NCI-H2081 (cell line): Measurements from ENCODE around the gene PFN3.
A peak's percentile ranks its signal among the peaks of the same experiment; 100 is the strongest.

Experiments used
- DNase-seq, 2 experiments: peaks; one replicate each; lab custom pipeline; 2025; lab: John Stamatoyannopoulos, UW

The PFN3 gene

DNA sequence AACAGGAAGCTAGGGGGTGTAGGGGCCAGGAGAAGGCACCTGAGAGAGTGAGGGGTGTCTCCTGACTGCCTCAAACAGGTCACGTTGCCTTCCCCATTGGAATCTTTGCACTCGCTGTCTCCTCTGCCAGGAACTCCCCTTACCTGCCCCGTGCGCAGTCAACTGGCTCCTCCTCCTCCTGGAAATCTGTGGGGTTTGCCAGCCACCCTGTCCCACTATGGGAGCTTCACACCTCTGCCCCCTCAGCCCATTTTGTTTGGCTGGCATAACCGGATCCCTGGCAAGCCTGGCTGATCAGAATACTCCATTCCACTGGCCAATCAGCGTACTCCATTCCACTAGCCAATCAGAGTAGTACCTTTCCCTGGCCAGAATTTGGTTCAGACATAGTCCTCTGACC lies 26.7 kb downstream of the PFN3 start:
- no peak for DNase-seq

DNA sequence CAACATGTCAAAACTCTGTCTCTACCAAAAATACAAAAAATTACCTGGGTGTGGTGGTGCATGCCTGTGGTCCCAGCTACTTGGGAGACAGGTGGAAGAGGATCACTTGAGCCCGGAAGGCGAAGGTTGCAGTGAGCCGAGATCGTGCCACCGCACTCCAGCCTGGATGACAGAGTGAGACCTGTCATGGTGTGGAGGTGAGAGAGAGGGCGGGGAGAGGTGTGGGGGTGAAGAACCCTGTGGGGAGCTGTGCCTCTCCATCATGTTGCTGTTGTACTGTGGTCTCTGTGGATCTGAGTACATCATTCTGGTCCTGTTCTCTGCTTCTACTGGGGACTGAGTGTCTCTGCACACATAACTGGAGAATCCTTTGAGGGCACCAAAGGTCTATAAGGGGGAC lies 27.6 kb downstream of the PFN3 start:
- no peak for DNase-seq

DNA sequence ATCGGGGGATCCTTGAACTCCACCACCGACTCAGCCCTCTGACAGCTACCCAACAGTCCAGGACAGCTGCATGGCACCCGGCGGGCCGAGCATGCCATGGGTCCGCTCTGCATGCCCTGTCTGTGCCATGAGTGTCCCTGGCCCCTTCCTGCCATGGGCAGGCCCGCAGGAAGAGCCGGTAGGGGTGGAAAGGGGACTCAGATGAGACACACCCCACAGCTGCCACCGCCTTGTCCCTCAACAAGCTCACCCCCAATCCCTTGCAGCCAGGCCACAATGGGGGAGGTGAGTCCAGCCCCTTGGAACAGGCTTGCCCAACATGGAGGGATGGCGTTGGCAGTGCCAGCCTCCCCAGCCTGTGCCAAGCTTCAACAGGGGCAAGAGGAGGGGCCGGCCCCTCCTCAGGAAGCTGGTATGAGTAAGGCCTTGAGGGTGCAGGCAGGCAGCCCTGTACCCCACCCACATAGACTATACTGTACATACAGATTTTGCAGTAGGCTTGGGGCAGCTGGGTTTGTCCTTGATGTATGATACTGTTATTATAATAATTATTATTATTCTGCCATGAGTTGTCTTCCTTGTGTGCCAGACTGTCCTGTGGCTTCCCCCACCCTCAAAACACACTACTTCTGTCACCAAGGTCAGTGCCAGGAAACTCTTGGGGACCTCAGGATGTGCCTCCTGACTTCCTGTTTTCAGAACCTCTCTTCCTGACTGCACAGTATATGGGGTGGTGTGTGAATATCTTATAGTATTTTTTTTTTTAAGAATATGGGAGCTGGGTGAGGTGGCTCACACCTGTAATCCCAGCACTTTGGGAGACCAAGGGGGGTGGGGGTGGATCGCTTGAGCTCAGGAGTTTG lies 28.2 kb downstream of the PFN3 start:
- DNase-seq: no peak

DNA sequence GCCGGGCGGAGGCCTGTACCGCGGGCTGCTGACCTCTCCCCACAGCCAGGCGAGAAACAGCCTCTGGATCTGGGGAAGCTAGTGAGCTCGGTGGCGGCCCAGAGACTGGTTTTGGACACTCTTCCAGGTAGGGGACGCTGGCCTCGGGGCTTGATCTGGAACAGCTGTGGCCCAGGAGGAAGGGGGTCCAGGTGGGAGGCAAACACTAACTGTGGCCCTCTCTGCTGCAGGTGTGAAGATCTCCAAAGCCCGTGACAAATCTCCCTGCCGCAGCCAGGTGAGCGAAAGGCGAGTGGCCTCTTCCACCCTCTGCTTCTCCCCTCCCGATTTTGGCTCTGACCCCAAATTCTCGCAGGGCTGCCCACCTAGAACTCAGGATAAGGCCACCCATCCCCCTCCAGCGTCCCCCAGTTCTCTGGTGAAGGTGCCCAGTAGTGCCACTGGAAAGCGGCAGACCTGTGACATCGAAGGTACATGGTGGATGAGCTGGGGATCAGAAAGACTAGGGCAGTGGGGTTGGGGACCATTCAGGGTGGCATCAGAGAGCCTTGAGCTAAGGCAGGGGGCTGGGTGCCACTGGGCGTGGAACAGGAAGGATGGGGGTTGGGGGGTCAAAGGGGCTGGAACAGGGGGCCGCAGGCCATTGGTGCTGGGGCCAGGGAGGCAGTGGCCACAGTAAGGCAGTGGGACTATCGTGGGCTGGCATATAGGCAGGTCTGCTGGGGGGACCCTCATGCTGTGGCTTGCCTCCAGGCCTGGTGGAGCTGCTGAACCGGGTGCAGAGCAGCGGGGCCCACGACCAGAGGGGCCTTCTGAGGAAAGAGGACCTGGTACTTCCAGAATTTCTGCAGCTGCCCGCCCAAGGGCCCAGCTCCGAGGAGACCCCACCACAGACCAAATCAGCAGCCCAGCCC lies 29.1 kb downstream of the PFN3 start:
- DNase-seq: no peak

DNA sequence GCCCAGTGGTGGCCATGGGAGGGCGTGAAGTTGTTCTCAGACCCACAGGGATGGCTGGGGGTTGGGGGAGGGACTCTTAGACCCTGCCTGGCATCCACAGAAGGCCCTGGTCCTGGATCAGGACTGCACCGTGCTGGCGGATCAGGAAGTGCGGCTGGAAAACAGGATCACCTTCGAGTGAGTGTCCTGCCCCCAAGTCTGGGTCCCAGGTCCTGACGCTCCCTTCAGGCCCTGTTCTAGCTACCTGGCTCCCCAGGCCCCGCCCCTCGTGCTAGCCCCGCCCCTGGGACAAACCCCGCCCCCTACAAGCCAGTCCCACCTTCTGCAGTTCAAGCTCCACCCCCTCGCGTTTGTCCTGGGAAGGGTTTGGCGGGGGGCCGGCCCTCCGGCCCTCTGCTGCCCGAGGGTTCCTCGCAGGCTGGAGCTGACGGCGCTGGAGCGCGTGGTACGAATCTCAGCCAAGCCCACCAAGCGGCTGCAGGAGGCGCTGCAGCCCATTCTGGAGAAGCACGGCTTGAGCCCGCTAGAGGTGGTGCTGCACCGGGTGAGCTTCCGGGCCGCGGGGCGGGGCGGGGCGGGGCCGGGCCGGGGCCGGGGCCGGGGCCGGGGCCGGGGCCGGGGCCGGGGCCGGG lies 29.9 kb downstream of the PFN3 start:
- DNase-seq: peak; percentile 74 to 85

DNA sequence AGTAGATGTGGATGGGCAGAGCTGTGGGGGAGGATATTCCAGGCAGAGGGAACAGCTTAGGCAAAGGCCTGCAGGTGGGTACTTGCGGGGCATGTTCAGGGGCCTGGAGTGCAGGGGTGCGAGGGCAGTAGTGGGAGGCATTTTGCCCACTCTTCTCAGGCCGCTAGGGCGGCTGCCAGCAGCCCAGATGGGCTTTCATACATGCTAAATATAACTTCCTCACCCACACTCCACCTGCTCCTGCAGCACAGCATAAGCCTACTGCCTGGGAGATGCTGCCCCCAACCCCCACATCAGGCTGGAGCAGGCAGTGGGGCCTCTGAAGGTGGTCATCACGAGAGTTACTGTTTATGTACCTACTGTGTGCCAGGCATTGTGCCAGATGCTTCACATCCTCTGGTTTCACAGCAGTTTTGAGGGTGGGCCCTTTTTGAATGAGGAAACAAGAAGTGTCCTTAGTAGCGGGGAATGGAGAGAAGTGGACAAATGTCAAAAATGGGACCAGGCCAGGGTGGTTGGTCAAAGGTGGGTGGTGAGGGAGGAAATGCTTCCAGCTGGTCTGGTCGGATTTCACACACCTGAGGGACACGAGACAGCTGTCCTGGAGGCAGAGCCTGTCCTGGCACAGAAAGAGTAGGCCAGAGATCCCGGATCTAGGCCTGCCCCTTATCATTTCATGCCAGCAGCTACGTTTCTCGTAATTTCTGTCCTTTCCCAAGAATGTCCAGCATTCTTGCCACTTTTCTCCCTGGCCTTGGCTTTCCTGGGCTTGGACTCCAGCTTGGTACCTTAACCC lies 30.6 kb downstream of the PFN3 start:
- no peak for DNase-seq

DNA sequence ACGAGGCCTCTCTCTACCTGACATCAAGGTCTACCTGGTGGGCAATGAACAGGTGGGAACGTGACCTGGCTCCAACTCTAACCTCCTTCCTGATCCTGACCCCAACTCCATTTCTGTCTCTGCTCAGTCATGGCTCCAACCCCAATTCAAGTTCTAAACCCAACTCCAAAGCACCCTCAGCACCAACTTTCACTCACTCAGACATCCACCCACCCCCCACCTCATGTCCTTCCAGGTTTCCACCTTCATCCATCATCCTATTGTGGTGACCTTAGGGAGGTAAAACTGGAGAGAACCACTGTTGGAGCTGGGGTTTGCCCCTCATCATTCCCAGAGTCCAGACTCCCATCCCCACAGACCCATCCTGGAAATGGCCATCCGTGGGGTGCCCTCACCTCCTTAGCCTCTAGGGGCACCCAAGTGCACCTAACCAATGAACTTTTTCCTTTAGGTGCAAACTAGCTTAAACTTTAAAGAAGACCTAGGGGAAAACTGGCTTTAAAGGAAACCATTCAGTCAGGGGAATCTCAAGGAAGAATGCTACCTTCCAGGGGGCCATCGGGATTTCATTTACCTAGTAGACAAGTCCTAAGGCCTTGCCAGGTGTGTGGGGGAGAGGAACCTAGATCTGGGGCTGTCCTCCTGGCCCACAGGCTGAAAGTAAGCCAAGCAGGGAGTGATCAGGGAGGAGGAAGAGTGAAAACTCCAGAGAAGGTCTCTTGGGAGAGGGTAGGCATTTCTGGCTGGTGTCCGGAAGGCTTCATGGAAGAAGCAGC lies 31.4 kb downstream of the PFN3 start:
- no peak for DNase-seq

DNA sequence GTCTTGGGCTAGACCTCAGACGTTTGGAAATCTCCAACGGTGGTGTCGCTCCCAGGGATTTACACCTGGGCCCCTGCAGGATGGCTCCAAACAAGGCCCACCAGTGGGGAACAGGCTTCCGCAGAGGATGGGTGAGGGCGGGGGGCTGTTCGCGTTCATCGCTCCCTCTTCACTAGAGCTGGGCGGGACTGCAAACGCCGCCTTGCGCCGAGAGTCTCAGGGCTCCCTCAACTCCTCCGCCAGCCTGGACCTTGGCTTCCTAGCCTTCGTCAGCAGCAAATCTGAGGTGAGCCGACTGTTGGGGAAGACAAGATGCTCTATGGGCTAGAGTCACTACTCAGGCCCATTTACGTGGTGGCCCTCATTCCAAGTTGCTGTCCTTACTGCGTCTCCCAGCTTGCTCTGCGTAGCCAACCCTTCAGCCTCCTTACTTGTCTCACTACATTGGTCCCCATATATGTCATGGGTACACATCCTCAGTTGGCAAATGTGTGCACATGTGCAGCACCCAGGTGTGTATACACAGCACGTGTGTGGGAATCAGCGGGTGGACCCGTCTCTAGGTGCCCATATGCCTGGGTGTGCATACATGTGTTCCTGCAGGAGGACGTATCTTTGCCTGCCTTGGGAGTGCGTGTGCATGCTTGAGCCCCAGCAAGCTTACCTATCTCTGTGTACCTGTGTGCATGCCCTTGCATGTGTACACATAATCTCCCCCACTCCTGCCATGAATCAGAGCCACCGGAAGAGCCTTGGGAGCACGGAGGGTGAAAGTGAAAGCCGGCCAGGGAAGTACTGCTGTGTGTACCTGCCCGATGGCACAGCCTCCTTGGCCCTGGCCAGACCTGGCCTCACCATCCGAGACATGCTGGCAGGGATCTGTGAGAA lies 32.2 kb downstream of the PFN3 start:
- DNase-seq: no peak

DNA sequence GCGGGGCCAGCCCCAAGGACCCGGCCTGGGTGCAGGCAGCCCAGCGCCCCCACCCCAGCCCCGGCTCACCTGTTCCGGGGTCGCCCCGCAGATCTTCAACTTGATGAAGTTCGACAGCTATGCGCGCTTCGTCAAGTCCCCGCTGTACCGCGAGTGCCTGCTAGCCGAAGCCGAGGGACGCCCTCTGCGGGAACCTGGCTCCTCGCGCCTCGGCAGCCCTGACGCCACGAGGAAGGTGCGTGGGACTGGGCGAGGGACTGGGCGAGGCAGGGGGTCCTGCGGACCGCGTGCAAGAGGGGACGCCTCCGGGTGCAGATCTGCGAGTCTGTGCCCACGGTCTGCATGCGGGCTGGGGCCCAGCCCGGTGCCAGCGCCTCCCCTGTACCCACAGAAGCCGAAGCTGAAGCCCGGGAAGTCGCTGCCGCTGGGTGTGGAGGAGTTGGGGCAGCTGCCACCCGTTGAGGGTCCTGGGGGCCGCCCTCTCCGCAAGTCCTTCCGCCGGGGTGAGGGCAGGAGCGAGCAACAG lies 33.1 kb downstream of the PFN3 start:
- DNase-seq: no peak

DNA sequence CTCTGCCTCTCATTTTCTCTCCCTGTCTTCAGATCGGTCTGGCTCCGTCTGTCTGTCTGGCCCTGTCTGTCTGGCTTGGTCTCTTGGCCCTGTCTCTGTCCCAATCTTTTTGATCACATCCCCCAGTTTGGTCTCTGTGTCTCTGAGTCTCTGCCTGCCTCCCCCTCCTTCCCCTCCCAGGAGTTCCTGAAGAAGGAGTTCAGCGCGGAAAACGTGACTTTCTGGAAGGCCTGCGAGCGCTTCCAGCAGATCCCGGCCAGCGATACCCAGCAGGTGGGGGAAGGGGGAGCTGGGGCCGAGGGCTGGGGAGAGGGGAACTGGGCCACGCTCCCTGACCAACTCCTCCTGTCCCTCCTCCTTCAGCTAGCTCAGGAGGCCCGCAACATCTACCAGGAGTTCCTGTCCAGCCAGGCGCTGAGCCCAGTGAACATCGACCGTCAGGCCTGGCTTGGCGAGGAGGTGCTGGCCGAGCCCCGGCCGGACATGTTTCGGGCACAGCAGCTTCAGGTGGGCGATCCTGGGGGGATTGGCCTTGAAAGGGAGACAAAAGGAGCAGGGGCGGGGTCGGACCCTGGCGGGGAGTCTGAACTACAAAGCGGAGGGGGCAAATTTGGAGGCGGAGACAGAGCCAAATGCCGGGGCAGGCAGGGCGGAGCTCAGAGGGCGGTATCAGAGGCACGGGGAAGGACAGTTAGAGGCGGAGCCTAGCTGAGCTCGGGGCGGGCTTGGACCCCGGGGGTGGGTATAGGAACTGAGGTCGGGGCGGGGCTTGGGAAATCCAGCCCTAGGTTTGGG lies 33.7 kb downstream of the PFN3 start:
- no peak for DNase-seq

DNA sequence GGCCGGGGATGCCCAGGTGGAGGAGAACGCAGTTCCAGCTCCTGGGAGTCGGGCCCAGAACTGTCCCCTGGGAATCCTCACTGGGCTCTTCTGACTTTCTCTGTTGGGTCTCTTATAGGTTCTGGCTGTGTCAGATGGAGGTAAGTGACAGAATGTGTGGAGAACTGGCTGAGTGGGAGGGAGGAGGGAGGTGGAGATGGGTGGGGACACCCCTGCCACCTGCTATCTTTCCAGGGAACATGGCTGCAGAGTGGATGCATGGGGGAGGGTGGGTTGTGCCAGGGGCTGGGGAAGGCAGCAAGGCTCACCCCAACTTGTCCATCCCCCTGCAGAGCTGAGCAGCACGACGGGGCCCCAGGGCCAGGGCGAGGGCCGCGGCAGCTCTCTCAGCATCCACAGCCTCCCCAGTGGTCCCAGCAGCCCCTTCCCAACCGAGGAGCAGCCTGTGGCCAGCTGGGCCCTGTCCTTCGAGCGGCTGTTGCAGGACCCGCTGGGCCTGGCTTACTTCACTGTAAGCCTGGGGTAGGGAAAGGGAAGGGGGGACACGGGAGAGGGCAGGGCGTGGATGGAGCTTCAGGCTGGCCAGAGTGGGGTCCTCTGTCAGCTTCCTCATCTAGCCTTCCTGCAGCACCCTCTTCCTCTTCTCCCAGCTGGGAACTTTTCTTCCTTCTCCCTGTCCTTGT lies 34.5 kb downstream of the PFN3 start:
- no peak for DNase-seq

DNA sequence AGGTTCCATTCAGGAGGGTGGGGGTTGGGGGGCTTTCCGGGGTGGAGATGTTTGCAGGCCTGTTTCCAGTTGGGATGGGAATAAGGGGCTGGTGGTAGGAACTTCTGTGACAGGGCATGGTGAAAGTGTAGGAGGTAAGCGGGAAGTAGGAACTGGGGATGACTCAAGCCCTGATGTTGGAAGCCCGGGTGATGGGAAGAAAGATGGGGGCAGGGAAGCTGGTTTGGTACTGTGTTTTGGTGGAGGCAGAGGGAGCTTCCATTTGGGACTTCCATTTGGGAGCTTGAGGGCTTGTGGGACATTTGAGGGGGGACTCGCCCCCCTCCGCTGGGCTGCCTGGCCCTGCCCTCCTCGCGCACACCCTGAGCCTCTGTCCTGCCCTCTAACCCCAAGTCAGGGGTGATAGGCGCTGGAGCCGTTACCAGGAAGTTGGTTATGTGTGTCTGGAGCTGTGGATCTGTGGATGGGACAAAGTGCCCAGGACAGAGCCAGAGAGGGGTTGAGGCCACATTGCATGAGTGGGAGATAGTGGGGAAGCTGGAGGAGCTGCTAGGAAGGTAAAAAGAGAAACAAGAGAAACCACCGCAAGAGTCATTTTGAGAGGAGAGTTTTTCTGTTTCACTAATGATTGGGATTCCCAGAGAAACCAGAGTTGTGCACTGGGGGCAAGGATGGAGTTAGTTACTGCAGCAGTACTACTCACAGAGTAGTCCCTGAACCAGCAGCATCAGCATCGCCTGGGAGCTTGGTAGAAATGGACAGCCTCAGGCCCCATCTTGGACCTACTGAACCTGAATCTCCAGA lies 36.1 kb downstream of the PFN3 start:
- DNase-seq: no peak

DNA sequence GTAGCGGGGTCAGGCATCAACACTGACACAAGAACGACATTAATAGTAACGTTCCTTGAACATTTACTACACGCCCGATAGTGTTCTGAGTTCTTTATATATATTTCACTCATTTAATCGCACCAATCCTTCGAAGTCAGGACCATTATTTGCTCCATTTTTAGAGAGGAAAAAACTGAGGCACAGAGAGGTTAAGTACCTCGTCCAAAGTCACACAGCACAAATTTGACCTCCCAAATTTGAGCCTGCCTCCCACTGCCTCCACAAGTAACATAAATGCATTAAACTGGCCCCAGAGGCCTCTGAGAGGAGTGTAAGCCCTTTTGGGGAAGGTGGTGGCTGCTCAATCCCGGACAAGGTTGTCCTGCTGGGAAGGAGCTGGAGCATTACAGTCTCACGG lies 36.9 kb downstream of the PFN3 start:
- DNase-seq: no peak

DNA sequence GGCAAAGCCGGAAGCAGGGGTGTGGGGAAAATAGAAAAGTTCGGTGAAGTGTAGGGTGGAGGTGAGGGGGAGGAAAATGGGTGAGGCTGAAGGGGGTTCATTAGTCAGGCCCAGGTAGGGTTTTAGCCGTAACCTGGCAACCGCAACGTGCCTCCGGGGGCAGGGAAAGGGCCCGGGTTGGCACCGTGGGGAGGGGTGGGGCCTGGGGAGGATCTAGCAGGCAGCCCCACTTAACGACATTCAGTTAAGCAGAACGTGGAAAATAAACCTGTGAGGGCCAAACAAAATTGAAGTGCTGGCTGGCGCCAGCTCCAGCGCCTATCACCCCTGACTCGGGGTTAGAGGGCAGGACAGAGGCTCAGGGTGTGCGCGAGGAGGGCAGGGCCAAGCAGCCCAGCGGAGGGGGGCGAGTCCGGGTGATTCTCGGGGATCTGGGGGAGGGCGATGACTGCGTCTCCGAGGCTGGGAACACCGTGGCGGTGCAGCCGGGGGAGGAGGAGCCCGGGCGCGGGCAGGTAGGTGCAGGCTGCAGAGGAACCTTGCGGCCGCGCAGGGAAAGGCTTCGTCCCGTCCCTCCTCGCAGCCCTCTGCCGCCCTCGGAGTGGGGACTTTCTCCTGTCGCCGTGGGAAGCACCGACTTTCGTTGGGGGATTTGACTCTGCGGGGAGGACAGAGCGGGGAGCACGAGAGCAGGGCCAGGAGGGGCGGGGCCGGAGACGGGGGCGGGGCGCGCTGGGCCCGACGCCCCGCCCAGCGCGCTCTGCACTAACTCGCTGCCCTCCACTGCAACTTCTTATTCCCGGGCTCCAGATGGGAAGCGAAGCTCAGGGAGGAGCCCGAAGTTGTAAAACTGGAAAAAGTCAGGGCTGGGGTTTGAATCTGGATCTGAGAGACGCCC lies 37.6 kb downstream of the PFN3 start:
- DNase-seq: peak; percentile 16 to 21

DNA sequence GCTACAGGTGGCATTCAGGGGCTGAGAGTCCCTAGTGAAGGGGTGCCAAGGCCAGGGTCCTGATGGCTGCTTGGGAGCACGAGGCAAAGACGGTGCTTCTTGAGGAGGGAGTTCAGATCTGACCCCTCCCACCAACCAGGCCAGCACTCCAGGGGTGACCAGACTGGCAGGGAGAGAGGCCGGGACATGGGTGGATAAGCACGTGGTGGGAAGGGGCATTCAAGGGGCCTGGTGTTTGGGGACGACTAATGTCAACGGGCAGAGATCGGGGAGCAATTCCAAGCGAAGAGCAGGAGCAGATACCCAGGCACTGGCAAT lies 38.2 kb downstream of the PFN3 start:
- no peak for DNase-seq
